Mucosa of stomach (tissue), 1 donor: ENCODE results near the gene BSG.

Experiments used
- H3K27me3 ChIP-seq: one replicate; pipeline ENCODE4 v1.7.0; 2013; ENCODE audit warnings: mild to moderate bottlenecking, low read length; ENCODE audit not compliant: control insufficient read depth, insufficient read depth
- H3K36me3 ChIP-seq: one replicate; pipeline ENCODE4 v1.7.0; 2013; ENCODE audit warnings: low read length; ENCODE audit not compliant: control insufficient read depth, insufficient read depth
- H3K4me1 ChIP-seq: one replicate; pipeline ENCODE4 v1.7.0; 2013; ENCODE audit warnings: mild to moderate bottlenecking, low read length; ENCODE audit not compliant: control insufficient read depth, insufficient read depth
- H3K4me3 ChIP-seq: one replicate; pipeline ENCODE4 v1.7.0; 2013; ENCODE audit warnings: low read length
- H3K9ac ChIP-seq: one replicate; pipeline ENCODE4 v1.7.0; 2013; ENCODE audit warnings: mild to moderate bottlenecking, low read length, moderate library complexity
- H3K9me3 ChIP-seq: one replicate; pipeline ENCODE4 v1.7.0; 2013; ENCODE audit warnings: mild to moderate bottlenecking, low read length, moderate library complexity; ENCODE audit not compliant: control insufficient read depth
- donor health status: Pancreatic carcinoma.

BSG gene

DNA sequence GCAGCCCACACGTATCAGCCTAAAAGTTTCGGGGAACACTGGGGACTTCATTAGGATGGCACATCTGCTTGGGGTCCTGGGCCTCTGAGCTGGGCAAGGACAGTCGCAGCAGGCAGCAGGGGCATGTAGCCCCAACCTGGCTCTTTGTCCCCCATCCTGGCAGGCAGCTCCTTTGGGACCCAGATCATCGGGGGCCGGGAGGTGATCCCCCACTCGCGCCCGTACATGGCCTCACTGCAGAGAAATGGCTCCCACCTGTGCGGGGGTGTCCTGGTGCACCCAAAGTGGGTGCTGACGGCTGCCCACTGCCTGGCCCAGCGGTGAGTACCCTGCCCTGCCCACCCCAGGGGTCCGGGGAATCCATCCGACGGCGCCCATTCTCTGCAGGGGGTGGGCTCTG is 25.3 kb upstream of the BSG start:
- H3K36me3 ChIP-seq: no peaks in the 10 kb centered on the region
- H3K4me1 ChIP-seq: no peaks in the 10 kb centered on the region
- H3K27me3 ChIP-seq: peaks cover 6% of the 10 kb centered on the region
- no peak overlapping the region for H3K9ac ChIP-seq
- no peaks in the 10 kb centered on the region for H3K9me3 ChIP-seq
- no peak overlapping the region for H3K4me3 ChIP-seq

DNA sequence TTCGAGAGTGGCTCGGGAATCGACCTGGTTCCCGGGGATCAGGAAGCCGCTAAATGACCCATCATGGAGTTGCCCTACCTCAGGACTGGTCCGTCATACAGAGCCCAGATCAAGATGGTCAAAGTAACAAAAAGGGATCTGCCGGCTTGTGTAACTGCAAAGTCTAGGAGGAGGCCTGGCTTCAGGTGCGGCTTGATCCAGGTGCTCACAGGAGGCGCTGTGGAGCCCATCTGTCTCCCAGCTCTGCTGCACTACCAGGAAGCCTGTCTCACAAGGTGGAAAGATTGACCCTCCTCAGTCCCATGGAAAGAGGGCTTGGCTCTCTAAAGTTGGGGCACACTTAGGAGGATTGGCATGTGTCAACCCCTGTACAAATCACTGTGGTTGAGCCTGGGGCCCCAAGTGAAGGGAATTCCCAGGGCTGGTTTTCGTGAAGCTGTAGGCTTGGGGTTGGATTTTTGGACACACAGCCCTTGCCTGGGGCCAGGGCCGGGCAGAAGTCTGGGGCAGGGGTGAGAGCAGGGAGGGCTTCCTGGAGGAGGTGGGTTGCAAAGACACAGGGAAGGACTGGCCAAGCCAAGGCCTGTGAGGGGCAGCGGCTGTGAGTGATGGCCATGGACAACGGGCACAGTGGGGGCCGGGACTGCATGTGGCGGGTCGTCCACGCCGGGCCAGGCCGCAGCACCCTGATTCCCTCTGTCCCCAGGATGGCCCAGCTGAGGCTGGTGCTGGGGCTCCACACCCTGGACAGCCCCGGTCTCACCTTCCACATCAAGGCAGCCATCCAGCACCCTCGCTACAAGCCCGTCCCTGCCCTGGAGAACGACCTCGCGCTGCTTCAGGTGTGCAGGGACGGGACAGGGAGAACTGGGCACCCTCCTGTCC is 24.3 kb upstream of the BSG start:
- Histone ChIP-seq H3K36me3 (no peaks in the 10 kb centered on the region), H3K27me3 (peaks cover 12% of the 10 kb centered on the region), H3K9me3 (no peaks in the 10 kb centered on the region), H3K4me3 (no peak overlapping the region), H3K4me1 (no peaks in the 10 kb centered on the region), H3K9ac (no peak overlapping the region)

DNA sequence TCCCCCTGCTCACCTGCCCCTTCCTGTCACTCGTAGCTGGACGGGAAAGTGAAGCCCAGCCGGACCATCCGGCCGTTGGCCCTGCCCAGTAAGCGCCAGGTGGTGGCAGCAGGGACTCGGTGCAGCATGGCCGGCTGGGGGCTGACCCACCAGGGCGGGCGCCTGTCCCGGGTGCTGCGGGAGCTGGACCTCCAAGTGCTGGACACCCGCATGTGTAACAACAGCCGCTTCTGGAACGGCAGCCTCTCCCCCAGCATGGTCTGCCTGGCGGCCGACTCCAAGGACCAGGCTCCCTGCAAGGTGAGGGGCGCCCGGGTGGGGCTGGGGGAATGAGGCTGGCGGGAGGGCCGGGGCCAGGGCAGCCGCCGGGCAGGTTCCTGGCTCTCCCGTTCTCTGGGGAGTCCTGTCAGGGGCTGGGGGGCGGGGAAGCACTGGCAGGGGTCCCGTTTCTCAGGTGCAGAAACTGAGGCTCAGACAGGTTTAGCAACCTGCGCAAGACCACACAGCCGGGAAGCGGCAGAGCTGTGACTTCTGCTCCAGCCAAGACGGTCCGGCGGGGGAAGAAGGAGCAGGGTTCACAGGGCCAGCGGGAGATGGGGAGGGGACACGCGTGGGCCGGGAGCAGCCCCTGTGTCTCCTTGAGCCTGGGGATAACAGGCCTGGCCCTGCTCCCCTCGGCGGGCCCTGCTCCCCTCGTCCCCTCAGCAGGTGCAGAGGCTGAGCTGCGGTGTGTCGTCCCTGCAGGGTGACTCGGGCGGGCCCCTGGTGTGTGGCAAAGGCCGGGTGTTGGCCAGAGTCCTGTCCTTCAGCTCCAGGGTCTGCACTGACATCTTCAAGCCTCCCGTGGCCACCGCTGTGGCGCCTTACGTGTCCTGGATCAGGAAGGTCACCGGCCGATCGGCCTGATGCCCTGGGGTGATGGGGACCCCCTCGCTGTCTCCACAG is 23.2 kb upstream of the BSG start:
- no peak overlapping the region for H3K9ac ChIP-seq
- peaks cover 12% of the 10 kb centered on the region for H3K27me3 ChIP-seq
- no peak overlapping the region for H3K4me3 ChIP-seq
- H3K9me3 ChIP-seq: no peaks in the 10 kb centered on the region
- H3K4me1 ChIP-seq: no peaks in the 10 kb centered on the region
- H3K36me3 ChIP-seq: no peaks in the 10 kb centered on the region

DNA sequence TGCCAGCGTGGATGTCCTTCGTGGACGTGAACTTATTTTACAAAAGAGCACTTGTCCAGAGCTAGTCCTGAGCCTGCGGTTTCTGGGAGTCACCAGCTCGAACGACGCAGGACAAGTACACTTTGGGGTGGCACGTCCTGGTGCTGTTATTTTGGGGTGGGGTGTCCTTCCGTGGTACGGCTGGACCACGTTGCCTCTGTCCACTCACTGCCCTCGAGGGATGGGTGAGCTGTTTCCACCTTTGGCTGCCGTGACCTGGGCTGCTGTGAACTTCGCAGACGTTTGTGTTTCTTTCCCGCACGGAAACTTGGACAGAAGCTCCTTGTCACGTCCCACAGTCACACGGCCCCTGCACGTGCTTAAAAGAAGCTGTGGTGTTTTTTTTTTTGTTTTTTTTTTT is 17.6 kb upstream of the BSG start:
- Histone ChIP-seq H3K36me3 (no peaks in the 10 kb centered on the region), H3K4me1 (peaks cover 13% of the 10 kb centered on the region), H3K4me3 (no peak overlapping the region), H3K9me3 (no peaks in the 10 kb centered on the region), H3K9ac (no peak overlapping the region), H3K27me3 (peaks cover 7% of the 10 kb centered on the region)

DNA sequence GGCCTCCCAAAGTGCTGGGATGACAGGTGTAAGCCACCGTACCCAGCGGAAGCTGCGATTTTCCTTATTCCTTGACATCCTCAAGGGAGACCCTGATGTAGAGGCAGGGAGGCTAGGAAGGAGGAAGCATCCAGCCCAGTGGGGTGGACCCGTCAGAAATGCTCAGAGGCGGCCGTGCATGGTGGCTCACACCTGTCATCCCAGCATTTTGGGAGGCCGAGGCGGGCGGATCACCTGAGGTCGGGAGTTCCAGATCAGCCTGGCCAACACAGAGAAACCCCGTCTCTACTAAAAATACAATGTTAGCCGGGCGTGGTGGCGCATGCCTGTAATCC is 17.0 kb upstream of the BSG start:
- Histone ChIP-seq H3K9me3 (no peaks in the 10 kb centered on the region), H3K4me3 (no peak overlapping the region), H3K36me3 (no peaks in the 10 kb centered on the region), H3K27me3 (peaks cover 7% of the 10 kb centered on the region), H3K9ac (no peak overlapping the region), H3K4me1 (peaks cover 13% of the 10 kb centered on the region)

DNA sequence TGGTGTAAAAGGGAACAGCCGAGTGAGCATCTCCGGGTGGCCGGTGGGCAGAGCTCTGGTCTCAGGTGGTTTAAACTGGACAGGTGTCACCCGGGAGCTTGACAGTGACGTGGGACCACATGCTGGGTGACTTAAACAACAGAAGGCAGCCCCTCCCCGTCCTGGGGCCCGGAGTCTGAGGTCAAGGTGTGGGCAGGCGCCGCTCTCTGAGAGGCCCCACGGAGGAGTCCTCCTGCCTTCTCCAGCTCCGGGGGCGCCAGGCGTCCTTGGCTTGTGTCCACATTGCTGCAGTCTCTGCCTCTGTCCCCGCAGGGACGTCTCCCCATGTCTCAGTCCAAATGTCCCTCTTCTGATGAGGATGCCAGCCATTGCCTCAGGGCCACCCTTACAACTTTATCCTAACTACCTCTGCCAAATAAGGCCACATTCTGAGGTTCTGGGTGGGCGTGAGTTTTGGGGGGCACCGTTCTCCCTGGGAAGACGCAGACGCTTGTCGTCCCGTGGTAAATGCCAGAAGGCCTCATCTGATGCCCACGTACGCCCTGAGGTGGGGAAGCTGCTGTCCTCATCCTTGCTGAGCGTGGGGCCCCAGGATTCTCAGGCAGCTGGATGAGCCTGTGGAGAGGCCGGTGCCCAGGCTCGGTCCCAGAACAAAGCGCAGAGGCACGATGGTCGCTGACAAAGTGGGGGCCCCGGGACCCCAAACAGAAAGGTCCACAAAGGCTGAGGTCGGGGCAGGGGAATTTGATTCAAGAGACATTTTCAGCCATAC is 15.6 kb upstream of the BSG start:
- Histone ChIP-seq H3K9ac (no peak overlapping the region), H3K9me3 (no peaks in the 10 kb centered on the region), H3K4me1 (peaks cover 13% of the 10 kb centered on the region)

DNA sequence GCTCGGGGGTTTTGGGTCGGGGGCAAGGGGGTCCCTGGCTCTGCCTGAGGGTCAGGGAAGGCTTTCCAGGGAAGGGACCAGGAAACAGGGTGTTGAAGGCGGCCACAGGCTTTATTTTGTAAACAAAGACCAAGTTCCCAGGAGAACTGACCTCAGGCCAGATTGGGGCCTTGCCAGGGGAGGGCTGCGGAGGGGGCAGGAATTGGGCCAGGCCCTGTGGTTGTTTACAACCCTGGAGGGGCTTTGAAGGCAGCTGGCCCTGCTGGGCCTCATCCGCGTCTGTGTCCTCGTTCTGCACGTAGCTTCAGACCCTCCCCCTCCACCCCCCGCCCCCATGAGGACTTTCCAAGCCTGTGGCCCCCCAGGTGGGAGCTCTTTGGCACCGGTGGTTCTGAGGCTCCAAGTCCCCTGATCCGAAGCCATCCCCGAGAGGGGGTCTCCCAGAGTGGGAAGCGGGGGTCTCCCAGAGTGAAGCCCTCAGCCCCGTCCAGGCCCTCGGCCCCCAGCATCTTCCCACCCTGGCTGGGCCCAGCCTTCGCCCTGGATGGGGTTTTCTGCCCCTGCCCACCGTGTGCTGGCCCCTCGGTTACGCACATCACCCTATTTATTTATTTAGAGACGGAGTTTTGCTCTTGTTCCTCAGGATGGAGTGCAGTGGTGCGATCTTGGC is 13.5 kb upstream of the BSG start:
- no peaks in the 10 kb centered on the region for H3K36me3 ChIP-seq
- no peak overlapping the region for H3K9ac ChIP-seq
- no peaks in the 10 kb centered on the region for H3K27me3 ChIP-seq
- H3K9me3 ChIP-seq: no peaks in the 10 kb centered on the region
- H3K4me3 ChIP-seq: no peak overlapping the region
- peaks cover 13% of the 10 kb centered on the region for H3K4me1 ChIP-seq

More for the DNA sequence above, 15.6 kb upstream of the BSG start:
- Histone ChIP-seq H3K27me3 (peaks cover 7% of the 10 kb centered on the region), H3K4me3 (no peak overlapping the region), H3K36me3 (no peaks in the 10 kb centered on the region)

DNA sequence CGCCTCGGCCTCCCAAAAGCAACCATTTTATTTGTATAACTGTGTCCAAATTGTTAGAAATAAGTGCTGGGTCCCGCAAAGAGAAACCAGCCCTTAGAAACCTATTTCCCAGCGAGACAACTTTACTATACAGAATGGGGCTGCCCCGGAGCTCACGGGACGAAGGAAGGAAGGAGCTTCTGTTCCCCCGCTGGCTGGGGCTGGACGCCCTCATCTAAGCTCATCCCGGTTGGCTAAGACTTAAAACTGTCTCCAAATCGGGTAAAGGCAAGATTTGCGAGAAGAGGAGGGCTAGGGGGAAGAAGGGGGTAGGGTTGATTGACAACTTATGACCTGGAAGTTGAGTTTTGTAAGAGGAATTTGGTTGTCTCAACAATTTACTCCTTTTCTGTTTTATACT is 12.3 kb upstream of the BSG start:
- H3K9me3 ChIP-seq: no peaks in the 10 kb centered on the region
- H3K4me1 ChIP-seq: peaks cover 13% of the 10 kb centered on the region
- no peaks in the 10 kb centered on the region for H3K36me3 ChIP-seq
- no peak overlapping the region for H3K4me3 ChIP-seq
- H3K27me3 ChIP-seq: no peaks in the 10 kb centered on the region
- H3K9ac ChIP-seq: no peak overlapping the region

DNA sequence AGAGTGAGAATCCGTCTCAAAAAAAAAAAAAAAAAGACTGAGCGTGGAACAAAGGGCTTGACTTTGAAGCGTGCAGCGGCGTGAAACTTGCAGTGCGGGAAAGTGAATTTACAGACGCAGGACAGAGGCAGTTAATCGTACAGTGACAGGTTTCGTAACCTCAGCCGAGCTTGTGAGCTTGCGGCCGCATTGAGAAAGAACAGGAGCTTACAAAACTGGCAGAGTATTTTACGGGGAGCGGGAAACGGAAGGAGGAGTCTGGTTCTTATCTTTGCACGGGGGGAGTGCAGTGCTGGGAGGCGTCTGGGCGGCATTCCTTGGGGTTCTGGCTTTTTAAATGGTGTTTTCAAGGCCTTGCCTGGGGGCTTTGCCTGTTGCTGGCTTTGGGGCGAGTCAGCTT is 6.0 kb upstream of the BSG start:
- H3K4me1 ChIP-seq: peaks cover 5% of the 10 kb centered on the region
- no peaks in the 10 kb centered on the region for H3K27me3 ChIP-seq
- H3K9ac ChIP-seq: no peak overlapping the region
- no peaks in the 10 kb centered on the region for H3K36me3 ChIP-seq
- no peaks in the 10 kb centered on the region for H3K9me3 ChIP-seq
- no peak overlapping the region for H3K4me3 ChIP-seq

DNA sequence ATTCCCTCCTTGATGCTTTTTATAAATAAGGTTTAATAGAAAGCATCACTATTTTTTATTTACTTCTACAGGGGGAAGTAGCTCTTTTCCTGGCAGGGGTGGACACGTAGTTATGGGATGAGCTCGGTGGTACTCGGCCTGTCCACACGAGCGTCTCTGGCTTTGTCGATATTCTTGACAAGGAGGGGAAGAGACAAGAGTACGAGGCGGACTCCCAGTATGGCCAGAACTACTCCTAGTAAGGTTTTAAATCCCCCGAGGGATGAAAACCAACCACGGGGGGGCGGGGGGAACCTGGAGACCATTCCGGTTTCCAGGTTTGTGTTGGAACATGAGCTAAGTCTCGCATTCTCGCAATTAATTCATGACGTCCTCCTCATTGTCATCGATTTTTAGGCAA is 5.6 kb upstream of the BSG start:
- no peaks in the 10 kb centered on the region for H3K36me3 ChIP-seq
- H3K4me3 ChIP-seq: no peak overlapping the region
- H3K9ac ChIP-seq: no peak overlapping the region
- H3K4me1 ChIP-seq: peaks cover 8% of the 10 kb centered on the region
- no peaks in the 10 kb centered on the region for H3K27me3 ChIP-seq
- H3K9me3 ChIP-seq: no peaks in the 10 kb centered on the region

DNA sequence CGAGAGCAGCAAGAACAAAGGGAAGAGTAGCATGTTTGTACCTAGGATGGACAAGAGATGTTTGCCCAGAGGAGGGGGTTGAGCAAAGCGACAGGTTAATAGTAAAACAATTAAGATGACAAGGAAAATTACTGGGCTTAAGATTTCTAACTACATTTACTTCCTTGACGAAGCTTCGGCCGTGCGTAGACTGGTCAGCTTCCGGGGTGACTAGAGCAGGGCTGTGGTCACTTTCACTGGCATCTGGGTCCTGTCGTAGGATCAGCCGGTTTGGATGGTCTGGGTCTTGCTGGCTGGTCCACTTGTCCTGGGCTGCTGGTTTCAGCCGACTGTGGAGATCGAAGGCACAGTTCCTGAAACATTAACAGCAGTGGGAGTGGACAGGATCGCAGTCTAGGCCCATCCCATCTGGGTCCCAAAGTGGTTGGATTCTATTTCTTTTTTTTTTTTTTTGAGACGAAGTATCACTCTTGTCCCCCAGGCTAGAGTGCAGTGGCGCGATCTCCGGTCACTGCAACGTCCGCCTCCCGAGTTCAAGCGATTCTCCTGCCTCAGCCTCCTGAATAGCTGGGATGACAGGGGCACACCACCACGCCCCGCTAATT is 5.0 kb upstream of the BSG start:
- Histone ChIP-seq H3K4me1 (peaks cover 8% of the 10 kb centered on the region), H3K9me3 (no peaks in the 10 kb centered on the region), H3K27me3 (no peaks in the 10 kb centered on the region), H3K36me3 (no peaks in the 10 kb centered on the region), H3K9ac (no peak overlapping the region), H3K4me3 (no peak overlapping the region)
